OCI-LY1 (cell line): Measurements from ENCODE around the gene LNPK.
"Not testable (repeated sequence)": the region's sequence is repeated elsewhere in the genome, so short reads cannot be mapped to it uniquely, and the experiment has no call there.

Experiments
- H2AFZ ChIP-seq: fragments of 200-600 bp; sonication (generic), shearing (Covaris generic); 2 replicates; pipeline ENCODE4 v1.6.0; 2014; ENCODE audit warnings: antibody characterized with exemption, mild to moderate bottlenecking, low read length
- H3F3A ChIP-seq: fragments of 200-600 bp; sonication (generic), shearing (Covaris generic); 2 replicates; pipeline ENCODE4 v1.6.0; 2014; ENCODE audit warnings: mild to moderate bottlenecking, antibody characterized with exemption, low read length, moderate library complexity; ENCODE audit not compliant: insufficient read depth
- H3K27ac ChIP-seq: fragments of 200-600 bp; sonication (generic); 2 replicates; pipeline ENCODE4 v1.5.1; 2014; ENCODE audit warnings: low read length, mixed run types, mild to moderate bottlenecking, low read depth; ENCODE audit not compliant: poor library complexity, severe bottlenecking
- H3K27me3 ChIP-seq: fragments of 200-600 bp; sonication (generic); 2 replicates; pipeline ENCODE4 v1.6.0; 2014; ENCODE audit warnings: antibody characterized with exemption, mild to moderate bottlenecking, low read length, moderate library complexity; ENCODE audit not compliant: insufficient read depth
- H3K36me3 ChIP-seq: fragments of 200-600 bp; sonication (generic); 2 replicates; pipeline ENCODE4 v1.6.1; 2014; ENCODE audit warnings: mild to moderate bottlenecking, antibody characterized with exemption, low read length, moderate library complexity, mixed read lengths; ENCODE audit not compliant: insufficient read depth
- H3K4me1 ChIP-seq: fragments of 200-600 bp; sonication (generic); 2 replicates; pipeline ENCODE4 v1.5.1; 2014; ENCODE audit warnings: mild to moderate bottlenecking, low read length, moderate library complexity; ENCODE audit not compliant: insufficient read depth, severe bottlenecking
- H3K4me2 ChIP-seq: fragments of 200-600 bp; sonication (generic), shearing (Covaris generic); 2 replicates; pipeline ENCODE4 v1.6.1; 2014; ENCODE audit warnings: low read length
- H3K4me3 ChIP-seq: fragments of 200-600 bp; sonication (generic); 2 replicates; pipeline ENCODE4 v1.5.1; 2014; ENCODE audit warnings: low read length, low read depth, mild to moderate bottlenecking, mixed read lengths; ENCODE audit not compliant: poor library complexity, severe bottlenecking
- H3K79me2 ChIP-seq: fragments of 200-600 bp; shearing (Covaris generic); 2 replicates; pipeline ENCODE4 v1.6.1; 2016; ENCODE audit warnings: mixed run types, low read length, mixed read lengths; ENCODE audit not compliant: insufficient read depth
- H3K9ac ChIP-seq: fragments of 200-600 bp; sonication (generic), shearing (Covaris generic); 2 replicates; pipeline ENCODE4 v1.6.1; 2014; ENCODE audit warnings: mild to moderate bottlenecking, low read length, mixed read lengths
- H3K9me2 ChIP-seq: fragments of 200-600 bp; sonication (generic), shearing (Covaris generic); 2 replicates; pipeline ENCODE4 v1.6.1; 2014; ENCODE audit warnings: low read depth, mild to moderate bottlenecking, low read length, mixed read lengths
- H3K9me3 ChIP-seq: fragments of 200-600 bp; shearing (Covaris generic); 2 replicates; pipeline ENCODE4 v1.6.1; 2014; ENCODE audit warnings: low read length, mixed read lengths
- H4K20me1 ChIP-seq: fragments of 200-600 bp; sonication (generic), shearing (Covaris generic); 2 replicates; pipeline ENCODE4 v1.6.0; 2016; ENCODE audit warnings: mild to moderate bottlenecking, low read length; ENCODE audit not compliant: insufficient read depth
- CTCF ChIP-seq: fragments of 200-600 bp; sonication (generic), shearing (Covaris generic); IDR thresholded peaks from 2 replicates; pipeline ENCODE4 v1.5.1; 2017; ENCODE audit warnings: mild to moderate bottlenecking, antibody characterized with exemption, low read length, moderate library complexity, mixed read lengths
- EZH2 ChIP-seq: fragments of 200-600 bp; sonication (generic), shearing (Covaris generic); IDR thresholded peaks from 2 replicates; pipeline ENCODE4 v1.8.0; 2017; ENCODE audit warnings: borderline replicate concordance, mixed run types, mild to moderate bottlenecking, antibody characterized with exemption, low read length, moderate library complexity, mixed read lengths

The LNPK gene

DNA sequence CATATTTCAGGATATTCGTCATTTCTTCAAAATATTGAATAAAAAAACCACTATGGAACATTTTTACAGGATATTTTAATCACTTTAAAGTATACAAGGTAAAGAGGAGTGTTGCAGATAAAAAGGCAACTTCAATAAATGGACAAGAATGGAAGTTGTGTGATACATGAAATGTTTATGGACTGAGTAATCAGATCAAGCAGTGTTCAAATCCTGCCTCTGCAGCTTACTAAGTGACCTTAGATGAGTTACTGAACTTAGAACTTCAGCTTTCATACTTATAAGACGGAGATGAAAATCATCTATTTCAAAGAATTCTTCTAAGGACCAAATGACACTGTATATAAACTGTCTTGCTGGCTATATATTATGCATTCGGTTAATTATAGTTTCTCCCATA is 87.2 kb downstream of the LNPK start:
- Histone ChIP-seq H3K4me1 (no peaks in the 10 kb centered on the region), H3K27ac (no peak overlapping the region), H3K4me3 (no peak overlapping the region), H4K20me1 (no peaks in the 10 kb centered on the region), H3K9me2 (no peaks in the 10 kb centered on the region), H3K9me3 (no peaks in the 10 kb centered on the region), H3K36me3 (no peaks in the 10 kb centered on the region), H3F3A (no peaks in the 10 kb centered on the region), H2AFZ (no peak overlapping the region), H3K9ac (no peak overlapping the region), H3K79me2 (no peaks in the 10 kb centered on the region), H3K27me3 (no peaks in the 10 kb centered on the region), H3K4me2 (no peak overlapping the region)
- TF ChIP-seq EZH2 (no peak), CTCF (no peak)

DNA sequence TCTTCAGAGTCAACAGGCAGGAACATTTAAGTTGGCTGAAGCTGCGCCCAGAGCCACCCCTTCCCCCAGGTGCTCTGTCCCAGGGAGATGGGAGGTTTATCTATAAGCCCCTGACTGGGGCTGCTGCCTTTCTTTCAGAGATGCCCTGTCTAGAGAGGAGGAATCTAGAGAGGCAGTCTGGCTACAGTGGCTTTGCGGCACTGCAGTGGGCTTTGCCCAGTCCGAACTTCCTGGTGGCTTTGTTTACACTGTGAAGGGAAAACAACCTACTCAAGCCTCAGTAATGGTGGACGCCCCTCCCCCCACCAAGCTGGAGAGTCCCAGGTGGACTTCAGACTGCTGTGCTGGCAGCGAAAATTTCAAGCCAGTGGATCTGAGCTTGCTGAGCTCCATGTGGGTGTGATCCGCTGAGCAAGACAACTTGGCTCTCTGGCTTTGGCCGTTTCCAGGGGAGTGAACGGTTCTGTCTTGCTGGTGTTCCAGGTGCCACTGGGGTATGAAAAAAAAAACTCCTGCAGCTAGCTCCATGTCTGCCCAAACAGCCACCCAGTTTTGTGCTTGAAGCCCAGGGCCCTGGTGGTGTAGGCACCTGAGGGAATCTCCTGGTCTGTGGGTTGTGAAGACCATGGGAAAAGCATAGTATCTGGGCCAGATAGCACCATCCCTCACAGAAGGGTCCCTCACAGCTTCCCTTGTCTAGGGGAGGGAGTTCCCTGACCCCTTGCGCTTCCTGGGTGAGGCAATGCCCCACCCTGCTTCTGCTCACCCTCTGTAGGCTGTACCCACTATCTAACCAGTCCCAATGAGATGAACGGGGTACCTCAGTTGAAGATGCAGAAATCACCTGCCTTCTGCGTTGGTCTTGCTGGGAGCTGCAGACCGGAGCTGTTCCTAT is 88.0 kb downstream of the LNPK start:
- H3K27ac ChIP-seq, H3F3A ChIP-seq, H3K4me1 ChIP-seq, H3K36me3 ChIP-seq, H4K20me1 ChIP-seq, H3K4me3 ChIP-seq, H3K9me3 ChIP-seq, H3K4me2 ChIP-seq, H3K27me3 ChIP-seq, H3K9me2 ChIP-seq, H3K79me2 ChIP-seq, H2AFZ ChIP-seq, H3K9ac ChIP-seq: not testable (repeated sequence)

GRCh38 chr2:175913267-175913666 is 88.8 kb downstream of the LNPK start:
- H3K9me3 ChIP-seq, H3K79me2 ChIP-seq, H3K4me3 ChIP-seq, H3K9me2 ChIP-seq, H3K27ac ChIP-seq, H3F3A ChIP-seq, H3K36me3 ChIP-seq, H4K20me1 ChIP-seq, H2AFZ ChIP-seq, H3K4me1 ChIP-seq, H3K27me3 ChIP-seq, H3K4me2 ChIP-seq, H3K9ac ChIP-seq: not testable (repeated sequence)

GRCh38 chr2:175904035-175904434 is 98.0 kb downstream of the LNPK start:
- Histone ChIP-seq H3K79me2 (no peaks in the 10 kb centered on the region), H3K9me2 (no peaks in the 10 kb centered on the region), H3K36me3 (no peaks in the 10 kb centered on the region), H3K9me3 (no peaks in the 10 kb centered on the region), H3F3A (no peaks in the 10 kb centered on the region), H3K4me3 (no peak overlapping the region), H2AFZ (no peak overlapping the region), H3K27me3 (no peaks in the 10 kb centered on the region), H3K4me1 (no peaks in the 10 kb centered on the region), H4K20me1 (no peaks in the 10 kb centered on the region), H3K4me2 (no peak overlapping the region), H3K9ac (no peak overlapping the region), H3K27ac (no peak overlapping the region)
- no peak for TF ChIP-seq EZH2
- TF ChIP-seq CTCF = no peak
